CD4-positive, alpha-beta T cell treated with Interleukin-6 for 4 hours (primary cell): ENCODE results near the gene RPS16.

Experiments
- DNase-seq: peaks from one replicate; pipeline ENCODE4 v3.0.0-alpha.2; 2020; ENCODE audit warnings: mixed read lengths

The RPS16 gene

DNA sequence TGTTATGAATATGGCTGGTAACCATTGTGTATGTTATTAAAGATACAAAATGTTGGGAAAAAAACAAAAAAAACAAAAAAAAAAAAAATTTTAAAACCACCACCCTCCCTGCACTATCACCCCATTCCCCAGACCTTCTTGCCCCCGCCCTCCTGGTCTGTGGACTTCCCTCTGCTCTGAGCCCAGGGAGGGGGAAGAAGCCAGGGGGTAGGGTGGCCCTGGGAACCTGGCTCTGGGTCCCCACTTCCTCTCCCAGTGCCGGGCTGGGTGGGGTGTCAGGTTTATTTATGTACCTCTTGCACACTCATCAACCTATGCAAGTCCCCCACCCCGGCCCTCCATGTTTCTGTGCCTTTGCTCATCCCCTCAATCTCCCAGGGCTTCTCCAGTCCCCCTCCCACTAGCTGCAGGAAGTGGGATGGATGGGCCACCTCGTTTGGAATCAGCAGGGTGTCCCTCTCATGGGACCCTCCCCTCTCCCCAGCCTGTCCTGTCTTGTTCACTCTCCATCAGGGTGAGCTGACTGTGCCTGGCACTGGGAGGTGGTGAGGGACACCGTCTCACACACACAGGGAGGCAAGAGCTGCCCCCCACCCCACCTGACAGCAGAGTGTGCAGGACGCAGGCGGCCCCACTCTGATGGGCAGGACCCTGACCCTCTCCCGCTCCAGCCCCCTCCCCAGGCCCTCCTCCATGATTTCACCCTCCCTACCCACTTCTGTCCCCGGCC is 50.7 kb downstream of the RPS16 start:
- no peak for DNase-seq
